GM19193 (cell line): Measurements from ENCODE around the gene AP1M1.

ENCODE experiments used
- POLR2A ChIP-seq: IDR thresholded peaks from 4 replicates; pipeline ENCODE4 v1.6.1; 2011; ENCODE audit not compliant: insufficient read depth, insufficient read length; ENCODE audit errors: extremely low read depth

AP1M1 gene

GRCh38 chr19:16233081-16233776, 35.5 kb downstream of the AP1M1 start:
- TF ChIP-seq POLR2A: no peak

- no peak for TF ChIP-seq POLR2A
These were observed 36.3 kb downstream of the AP1M1 start for GRCh38 chr19:16233836-16234551.

GRCh38 chr19:16234552-16235445, 37.1 kb downstream of the AP1M1 start:
- no peak for TF ChIP-seq POLR2A

GRCh38 chr19:16235811-16236652, 38.3 kb downstream of the AP1M1 start:
- no peak for TF ChIP-seq POLR2A

GRCh38 chr19:16244091-16244490, 46.4 kb downstream of the AP1M1 start:
- no peak for TF ChIP-seq POLR2A

GRCh38 chr19:16247353-16248182, 49.9 kb downstream of the AP1M1 start:
- TF ChIP-seq POLR2A: no peak

- no peak for TF ChIP-seq POLR2A
These were observed 50.8 kb downstream of the AP1M1 start for GRCh38 chr19:16248380-16249023.

GRCh38 chr19:16249826-16250404, 52.2 kb downstream of the AP1M1 start:
- TF ChIP-seq POLR2A: no peak

- TF ChIP-seq POLR2A: no peak
These were observed 54.9 kb downstream of the AP1M1 start for GRCh38 chr19:16252459-16253205.

- TF ChIP-seq POLR2A: no peak
These were observed 57.2 kb downstream of the AP1M1 start for GRCh38 chr19:16254851-16255408.

GRCh38 chr19:16257509-16258002, 59.8 kb downstream of the AP1M1 start:
- no peak for TF ChIP-seq POLR2A
